ENCODE measurements around the gene ZNF446.

Gene ZNF446

DNA sequence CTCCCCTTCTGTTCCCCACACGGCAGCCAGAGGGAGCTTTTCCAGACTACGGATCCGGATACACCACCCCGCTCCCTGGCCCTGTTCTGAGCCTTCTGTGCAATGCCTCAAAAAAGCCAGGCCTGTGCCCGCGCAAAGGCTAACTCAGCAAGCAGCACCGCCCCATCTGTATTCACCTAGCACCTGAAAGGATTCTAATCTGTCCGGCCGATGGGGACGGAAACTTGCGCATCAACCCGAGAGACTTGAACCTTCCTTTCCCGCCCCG is 42.9 kb downstream of the ZNF446 start:
- peak overlapping the region; percentile 97 for H3K27ac ChIP-seq (ENCODE audit: low read length)
- H3K4me3 ChIP-seq (ENCODE audit: low read depth in 1 of 2, low read length in 2 of 2): peak overlapping the region; percentile 81 to 89
- H3K36me3 ChIP-seq (ENCODE audit: control insufficient read depth in 1 of 2, insufficient read depth in 2 of 2, low read length in 2 of 2): peaks cover 7 to 19% of the 10 kb centered on the region in 2 donors
- H3K4me1 ChIP-seq (ENCODE audit: control insufficient read depth in 1 of 2, insufficient read depth in 2 of 2, low read length in 2 of 2): peaks cover 17 to 37% of the 10 kb centered on the region in 2 donors
- H3K9me3 ChIP-seq (ENCODE audit: control insufficient read depth in 1 of 2, low read length in 2 of 2): no peaks in the 10 kb centered on the region
- no peaks in the 10 kb centered on the region for H3K27me3 ChIP-seq (ENCODE audit: low read depth, low read length)

DNA sequence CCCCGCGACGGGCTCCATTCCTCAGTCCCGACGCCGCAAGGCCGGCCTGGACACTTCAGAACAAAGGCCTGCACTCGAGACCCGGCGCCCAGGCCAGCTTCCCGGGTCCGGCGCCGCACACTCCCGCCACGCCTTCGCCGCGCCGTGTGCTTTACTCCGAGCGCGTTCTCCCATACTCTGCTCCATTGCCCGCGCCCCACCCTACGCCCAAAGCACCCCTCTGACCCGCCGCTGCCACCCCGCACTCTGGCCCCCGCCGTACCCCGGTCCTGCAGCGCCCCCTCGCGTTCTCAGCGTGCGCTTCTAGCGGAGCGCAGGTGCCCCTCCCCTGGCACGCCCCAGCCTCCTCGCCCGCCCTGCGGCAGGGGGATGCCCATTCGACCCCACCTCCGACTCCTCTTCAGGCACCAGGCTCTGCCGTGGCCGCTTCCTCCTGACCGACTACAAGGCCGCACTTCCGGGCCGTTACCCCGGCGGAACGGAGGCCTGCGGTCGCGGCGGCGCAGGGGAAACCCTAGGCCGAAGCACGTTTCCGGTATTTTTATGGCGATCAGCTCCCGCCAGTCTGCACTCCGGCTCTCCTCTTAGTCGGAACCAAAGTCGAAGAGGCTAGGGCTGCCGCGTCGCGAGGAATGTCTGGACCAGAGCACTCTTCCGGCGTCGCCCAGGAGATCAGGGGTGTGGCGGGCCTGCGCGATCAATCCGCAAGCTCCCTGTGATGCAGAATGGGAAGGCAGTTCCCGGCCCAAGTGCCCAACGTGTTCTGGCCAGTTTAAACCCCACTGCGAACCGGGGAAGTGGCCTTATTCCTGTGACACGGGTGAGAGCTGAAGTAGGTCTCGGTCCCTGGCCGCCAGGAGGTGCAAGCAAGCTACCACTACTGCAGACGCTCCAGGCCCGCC is 43.5 kb downstream of the ZNF446 start, which contains the start of gene ZBTB45:
Gene ZBTB45, minus strand, starts transcription at position 456 of the 902 bp plus-strand sequence. CDS start 2,137 bp downstream, outside the sequence.
- peaks cover 14 to 34% of the 10 kb centered on the region in 2 donors for H3K4me1 ChIP-seq (ENCODE audit: control insufficient read depth in 1 of 2, insufficient read depth in 2 of 2, low read length in 2 of 2)
- H3K27me3 ChIP-seq (ENCODE audit: low read depth, low read length): no peaks in the 10 kb centered on the region
- H3K36me3 ChIP-seq (ENCODE audit: control insufficient read depth in 1 of 2, insufficient read depth in 2 of 2, low read length in 2 of 2): peaks cover 7 to 19% of the 10 kb centered on the region in 2 donors
- no peaks in the 10 kb centered on the region for H3K9me3 ChIP-seq (ENCODE audit: control insufficient read depth in 1 of 2, low read length in 2 of 2)
- peak within 1 kb of the TSS; percentile 81 to 89 for H3K4me3 ChIP-seq (ENCODE audit: low read depth in 1 of 2, low read length in 2 of 2)
- H3K27ac ChIP-seq (ENCODE audit: low read length): peak within 1 kb of the TSS; percentile 97

DNA sequence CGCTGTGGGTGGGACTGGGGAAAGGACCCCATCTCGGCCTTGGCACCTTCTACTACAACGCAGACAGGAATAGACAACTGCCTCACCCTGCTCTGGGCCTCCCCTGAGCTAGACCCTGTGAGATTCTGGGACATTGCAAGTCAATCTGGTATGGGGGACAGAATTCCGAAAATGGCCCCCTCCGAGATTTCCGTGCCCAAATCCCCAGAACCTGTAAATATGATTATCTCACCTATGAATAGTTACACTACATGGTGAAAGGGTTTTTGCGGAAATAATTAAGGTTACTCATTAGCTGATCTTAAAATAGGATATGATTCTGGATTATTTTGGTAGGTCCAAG is 44.1 kb downstream of the ZNF446 start:
- no peaks in the 10 kb centered on the region for H3K9me3 ChIP-seq (ENCODE audit: control insufficient read depth in 1 of 2, low read length in 2 of 2)
- no peaks in the 10 kb centered on the region for H3K27me3 ChIP-seq (ENCODE audit: low read depth, low read length)
- peak overlapping the region; percentile 81 to 89 for H3K4me3 ChIP-seq (ENCODE audit: low read depth in 1 of 2, low read length in 2 of 2)
- peaks cover 13 to 32% of the 10 kb centered on the region in 2 donors for H3K4me1 ChIP-seq (ENCODE audit: control insufficient read depth in 1 of 2, insufficient read depth in 2 of 2, low read length in 2 of 2)
- peak overlapping the region; percentile 97 for H3K27ac ChIP-seq (ENCODE audit: low read length)
- H3K36me3 ChIP-seq (ENCODE audit: control insufficient read depth in 1 of 2, insufficient read depth in 2 of 2, low read length in 2 of 2): peaks cover 7 to 18% of the 10 kb centered on the region in 2 donors

DNA sequence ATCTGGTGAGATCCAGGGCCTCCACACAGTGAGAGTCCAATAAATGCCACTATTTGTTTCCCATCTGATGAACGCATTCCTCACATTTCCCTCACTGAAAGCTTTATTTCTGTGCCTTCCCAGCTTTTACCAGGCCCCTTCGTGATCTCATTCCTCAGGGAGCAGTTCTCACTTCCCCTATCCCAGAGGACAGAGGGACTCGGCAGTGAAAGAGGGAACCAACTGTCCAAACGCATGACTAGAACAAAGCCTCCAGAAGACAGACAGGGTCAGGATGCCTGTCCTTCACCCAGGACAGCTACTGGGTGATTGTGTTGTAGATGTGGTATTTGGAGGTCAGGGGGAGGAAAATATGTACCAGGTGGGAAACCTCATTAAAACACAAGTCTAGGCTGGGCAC is 45.5 kb downstream of the ZNF446 start:
- Histone ChIP-seq H3K27ac (ENCODE audit: low read length) (no peak overlapping the region), H3K9me3 (ENCODE audit: control insufficient read depth in 1 of 2, low read length in 2 of 2) (no peaks in the 10 kb centered on the region), H3K4me1 (ENCODE audit: control insufficient read depth in 1 of 2, insufficient read depth in 2 of 2, low read length in 2 of 2) (peaks cover 13 to 22% of the 10 kb centered on the region in 2 donors), H3K36me3 (ENCODE audit: control insufficient read depth in 1 of 2, insufficient read depth in 2 of 2, low read length in 2 of 2) (peaks cover 0 to 7% of the 10 kb centered on the region in 2 donors), H3K4me3 (ENCODE audit: low read depth in 1 of 2, low read length in 2 of 2) (no peak overlapping the region), H3K27me3 (ENCODE audit: low read depth, low read length) (no peaks in the 10 kb centered on the region)

DNA sequence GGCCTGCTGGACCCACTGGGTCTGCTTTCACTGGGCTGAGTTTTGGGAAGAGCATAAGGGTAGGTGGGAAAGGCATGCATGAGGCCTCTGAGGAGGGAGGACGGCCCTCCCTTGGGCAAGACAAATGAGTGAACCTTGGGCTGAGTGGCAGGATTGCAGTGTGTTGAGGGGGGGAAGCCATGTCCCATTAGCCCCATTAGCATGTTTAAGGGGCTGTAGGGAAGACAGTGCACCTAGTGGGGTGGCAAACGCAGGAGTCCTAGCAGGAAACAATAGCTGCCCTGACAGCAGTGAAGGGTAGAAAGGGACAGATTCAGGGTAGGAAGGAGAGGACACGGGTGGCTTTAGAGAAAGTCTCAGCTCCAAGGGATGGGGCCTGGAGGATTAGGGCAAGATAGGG is 46.6 kb downstream of the ZNF446 start:
- Histone ChIP-seq H3K4me1 (ENCODE audit: control insufficient read depth in 1 of 2, insufficient read depth in 2 of 2, low read length in 2 of 2) (peaks cover 12 to 13% of the 10 kb centered on the region in 2 donors), H3K4me3 (ENCODE audit: low read depth in 1 of 2, low read length in 2 of 2) (no peak overlapping the region), H3K27ac (ENCODE audit: low read length) (no peak overlapping the region), H3K36me3 (ENCODE audit: control insufficient read depth in 1 of 2, insufficient read depth in 2 of 2, low read length in 2 of 2) (no peaks in the 10 kb centered on the region), H3K27me3 (ENCODE audit: low read depth, low read length) (no peaks in the 10 kb centered on the region), H3K9me3 (ENCODE audit: control insufficient read depth in 1 of 2, low read length in 2 of 2) (no peaks in the 10 kb centered on the region)

DNA sequence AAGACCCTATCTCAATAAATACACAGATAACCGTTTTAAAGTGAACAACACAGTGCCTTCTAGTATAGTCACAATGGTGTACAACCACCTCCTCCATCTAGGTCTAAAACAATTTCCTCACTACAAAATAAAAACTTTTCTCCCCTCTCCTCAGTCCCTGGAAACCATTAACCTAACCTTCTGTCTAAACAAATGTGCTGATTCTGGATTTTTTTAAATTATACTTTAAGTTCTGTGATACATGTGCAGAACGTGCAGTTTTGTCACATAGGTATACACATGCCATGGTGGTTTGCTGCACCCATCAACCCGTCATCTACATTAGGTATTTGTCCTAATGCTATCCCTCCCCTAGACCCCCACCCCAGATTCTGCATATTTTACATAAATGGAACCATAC is 53.3 kb downstream of the ZNF446 start:
- no peaks in the 10 kb centered on the region for H3K9me3 ChIP-seq (ENCODE audit: control insufficient read depth in 1 of 2, low read length in 2 of 2)
- no peak overlapping the region for H3K4me3 ChIP-seq (ENCODE audit: low read depth in 1 of 2, low read length in 2 of 2)
- no peaks in the 10 kb centered on the region for H3K4me1 ChIP-seq (ENCODE audit: control insufficient read depth in 1 of 2, insufficient read depth in 2 of 2, low read length in 2 of 2)
- H3K36me3 ChIP-seq (ENCODE audit: control insufficient read depth in 1 of 2, insufficient read depth in 2 of 2, low read length in 2 of 2): no peaks in the 10 kb centered on the region
- no peaks in the 10 kb centered on the region for H3K27me3 ChIP-seq (ENCODE audit: low read depth, low read length)
- no peak overlapping the region for H3K27ac ChIP-seq (ENCODE audit: low read length)

All from muscle layer of duodenum (tissue), 2 donors.